ENCODE measurements around the gene MAK.

DNA sequence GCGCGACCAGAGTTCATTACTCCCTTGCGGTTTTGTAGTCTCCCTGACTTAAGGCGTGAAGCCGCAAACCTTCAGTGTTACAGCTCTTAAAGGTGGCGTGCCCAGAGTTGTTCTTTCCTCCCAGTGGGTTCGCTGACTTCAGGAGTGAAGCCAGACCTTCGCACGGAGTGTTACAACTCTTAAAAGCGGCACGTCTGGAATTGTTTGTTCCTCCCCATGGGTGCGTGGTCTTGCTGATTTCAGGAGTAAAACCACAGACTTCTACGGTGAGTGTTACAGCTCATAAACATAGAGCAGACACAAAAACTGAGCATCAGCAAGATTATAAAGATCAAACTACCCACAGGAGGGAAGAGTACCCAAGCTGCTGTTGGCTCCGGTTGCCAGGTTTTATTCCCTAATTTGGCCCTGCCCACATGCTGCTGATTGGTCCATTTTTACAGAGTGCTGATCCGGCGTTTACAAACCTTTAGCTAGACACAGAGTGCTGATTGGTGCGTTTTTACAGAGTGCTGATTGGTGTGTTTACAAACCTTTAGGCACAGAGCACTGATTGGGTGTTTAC is 105.1 kb downstream of the MAK start:
- no peak for TF ChIP-seq GATA2 (IDR thresholded peaks at IDR 0.05; ENCODE audit: low read depth, low read length)
- no peak for TF ChIP-seq GATA3 (IDR thresholded peaks at IDR 0.05; ENCODE audit: low read depth, low read length)

Data from SH-SY5Y (cell line).